BLaER1 (cell line): ENCODE data around the gene GCA.

ENCODE experiments used
- H3K27ac ChIP-seq: shearing (Covaris generic); formaldehyde crosslinking; 2 replicates; pipeline ENCODE4 v1.8.1; 2022
- H3K27me3 ChIP-seq: shearing (Covaris generic); formaldehyde crosslinking; 2 replicates; pipeline ENCODE4 v1.8.1; 2022
- H3K36me3 ChIP-seq: shearing (Covaris generic); formaldehyde crosslinking; 2 replicates; pipeline ENCODE4 v1.8.1; 2022
- H3K4me1 ChIP-seq: shearing (Covaris generic); formaldehyde crosslinking; 2 replicates; pipeline ENCODE4 v1.8.1; 2022
- H3K4me2 ChIP-seq: shearing (Covaris generic); formaldehyde crosslinking; 2 replicates; pipeline ENCODE4 v1.8.1; 2022
- H3K4me3 ChIP-seq: shearing (Covaris generic); formaldehyde crosslinking; 2 replicates; pipeline ENCODE4 v1.8.1; 2022
- H3K9ac ChIP-seq: shearing (Covaris generic); formaldehyde crosslinking; 2 replicates; pipeline ENCODE4 v1.8.1; 2022
- H3K9me3 ChIP-seq: shearing (Covaris generic); formaldehyde crosslinking; 2 replicates; pipeline ENCODE4 v1.8.1; 2022
- H4K20me1 ChIP-seq: shearing (Covaris generic); formaldehyde crosslinking; 2 replicates; pipeline ENCODE4 v1.8.1; 2022
- Cebpa-rat ChIP-seq: shearing (Covaris generic); IDR thresholded peaks from 2 replicates; pipeline ENCODE4 v1.8.1; 2022

GCA gene

DNA sequence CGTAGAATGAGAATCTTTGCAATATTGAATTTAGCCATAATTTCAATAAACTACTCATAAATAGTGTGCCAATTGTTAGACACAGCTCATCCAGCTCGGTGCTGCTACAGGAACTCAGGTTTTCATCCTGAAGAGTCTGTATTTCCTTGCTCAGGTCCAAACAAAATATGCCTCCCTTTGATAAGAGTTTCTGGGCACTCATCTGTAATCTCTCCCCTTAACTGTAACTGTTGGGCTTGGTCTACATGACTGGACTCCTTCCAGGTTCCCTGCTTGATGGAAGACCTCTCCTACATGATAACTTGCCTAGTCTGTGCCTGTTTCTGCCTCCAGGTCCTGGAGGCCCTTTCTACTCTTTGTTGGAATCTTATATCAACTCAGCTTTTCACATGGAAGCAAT is 57.9 kb downstream of the GCA start:
- Histone ChIP-seq H3K4me3 (no peak overlapping the region), H3K9me3 (no peaks in the 10 kb centered on the region), H3K27me3 (no peaks in the 10 kb centered on the region), H4K20me1 (no peaks in the 10 kb centered on the region), H3K4me2 (no peak overlapping the region), H3K9ac (no peak overlapping the region), H3K27ac (no peak overlapping the region), H3K36me3 (no peaks in the 10 kb centered on the region), H3K4me1 (no peaks in the 10 kb centered on the region)
- no peak for TF ChIP-seq Cebpa-rat

- Histone ChIP-seq H3K4me1 (no peaks in the 10 kb centered on the region), H3K27ac (no peak overlapping the region), H3K27me3 (no peaks in the 10 kb centered on the region), H4K20me1 (no peaks in the 10 kb centered on the region), H3K9ac (no peak overlapping the region), H3K36me3 (no peaks in the 10 kb centered on the region), H3K4me2 (no peak overlapping the region), H3K9me3 (no peaks in the 10 kb centered on the region), H3K4me3 (no peak overlapping the region)
- no peak for TF ChIP-seq Cebpa-rat
Measured at GRCh38 chr2:162403884-162404283, 60.0 kb downstream of the GCA start.
